ENCODE data around the gene HOXA7. TPM values are rescaled to one million over a fixed set of nuclear protein-coding genes. Genes with fewer than 3 reads are reported as not detected.

The HOXA7 gene
- total RNA-seq, 2 experiments from 2014 or later, result not detected

- CTCF ChIA-PET, result interaction anchor here (0.5 to 1.2 kb wide), 4 partner anchors 13 to 92 kb away, joined by 3 to 4 read pairs (median 3); no protein-coding TSS in a partner anchor
Observed at GRCh38 chr7:27116962-27117886, 39.3 kb downstream of the HOXA7 start.

GRCh38 chr7:27116031-27116961 lies 40.2 kb downstream of the HOXA7 start:
- intact Hi-C loops (cut with micrococcal nuclease), result no loop called here
- H3K27me3 Mint-ChIP-seq (ENCODE audit: low read depth), result peaks cover 2% of the 10 kb centered on the region

More at GRCh38 chr7:27116962-27117886, 39.3 kb downstream of the HOXA7 start:
- no peaks in the 10 kb centered on the region for H3K36me3 Mint-ChIP-seq (ENCODE audit: low read depth)
- no peaks in the 10 kb centered on the region for H3K4me1 Mint-ChIP-seq (ENCODE audit: low read depth)
- H3K4me3 Mint-ChIP-seq, result no peak overlapping the region
- H3K27ac Mint-ChIP-seq, result no peak overlapping the region
- H3K27me3 Mint-ChIP-seq (ENCODE audit: low read depth), result peaks cover 2% of the 10 kb centered on the region
- no peak for DNase-seq
- H3K9me3 Mint-ChIP-seq, result no peaks in the 10 kb centered on the region
- intact Hi-C loops (cut with micrococcal nuclease), result no loop called here

GRCh38 chr7:27115221-27116026 lies 41.1 kb downstream of the HOXA7 start:
- no peak for DNase-seq
- H3K27ac Mint-ChIP-seq, result no peak overlapping the region
- no peaks in the 10 kb centered on the region for H3K9me3 Mint-ChIP-seq
- CTCF ChIA-PET, result no interaction called here
- H3K36me3 Mint-ChIP-seq (ENCODE audit: low read depth), result no peaks in the 10 kb centered on the region
- peaks cover 2% of the 10 kb centered on the region for H3K27me3 Mint-ChIP-seq (ENCODE audit: low read depth)
- H3K4me3 Mint-ChIP-seq, result no peak overlapping the region
- intact Hi-C loops (cut with micrococcal nuclease), result no loop called here
- no peaks in the 10 kb centered on the region for H3K4me1 Mint-ChIP-seq (ENCODE audit: low read depth)

More at GRCh38 chr7:27116031-27116961, 40.2 kb downstream of the HOXA7 start:
- no peaks in the 10 kb centered on the region for H3K36me3 Mint-ChIP-seq (ENCODE audit: low read depth)
- no peak overlapping the region for H3K4me3 Mint-ChIP-seq
- no peak overlapping the region for H3K27ac Mint-ChIP-seq
- CTCF ChIA-PET, result interaction anchor here (0.9 to 1.1 kb wide), 2 partner anchors 12 to 63 kb away, joined by 3 read pairs; no protein-coding TSS in a partner anchor
- no peaks in the 10 kb centered on the region for H3K4me1 Mint-ChIP-seq (ENCODE audit: low read depth)
- no peak for DNase-seq
- H3K9me3 Mint-ChIP-seq, result no peaks in the 10 kb centered on the region

- CTCF ChIA-PET, result no interaction called here
- DNase-seq, result no peak
- Mint-ChIP-seq H3K36me3 (ENCODE audit: low read depth) (no peaks in the 10 kb centered on the region), H3K4me1 (ENCODE audit: low read depth) (no peaks in the 10 kb centered on the region), H3K27me3 (ENCODE audit: low read depth) (peaks cover 3% of the 10 kb centered on the region), H3K4me3 (no peak overlapping the region), H3K27ac (no peak overlapping the region), H3K9me3 (no peaks in the 10 kb centered on the region)
- intact Hi-C loops (cut with micrococcal nuclease), result no loop called here
Observed at GRCh38 chr7:27114881-27115220, 41.6 kb downstream of the HOXA7 start.

DNA sequence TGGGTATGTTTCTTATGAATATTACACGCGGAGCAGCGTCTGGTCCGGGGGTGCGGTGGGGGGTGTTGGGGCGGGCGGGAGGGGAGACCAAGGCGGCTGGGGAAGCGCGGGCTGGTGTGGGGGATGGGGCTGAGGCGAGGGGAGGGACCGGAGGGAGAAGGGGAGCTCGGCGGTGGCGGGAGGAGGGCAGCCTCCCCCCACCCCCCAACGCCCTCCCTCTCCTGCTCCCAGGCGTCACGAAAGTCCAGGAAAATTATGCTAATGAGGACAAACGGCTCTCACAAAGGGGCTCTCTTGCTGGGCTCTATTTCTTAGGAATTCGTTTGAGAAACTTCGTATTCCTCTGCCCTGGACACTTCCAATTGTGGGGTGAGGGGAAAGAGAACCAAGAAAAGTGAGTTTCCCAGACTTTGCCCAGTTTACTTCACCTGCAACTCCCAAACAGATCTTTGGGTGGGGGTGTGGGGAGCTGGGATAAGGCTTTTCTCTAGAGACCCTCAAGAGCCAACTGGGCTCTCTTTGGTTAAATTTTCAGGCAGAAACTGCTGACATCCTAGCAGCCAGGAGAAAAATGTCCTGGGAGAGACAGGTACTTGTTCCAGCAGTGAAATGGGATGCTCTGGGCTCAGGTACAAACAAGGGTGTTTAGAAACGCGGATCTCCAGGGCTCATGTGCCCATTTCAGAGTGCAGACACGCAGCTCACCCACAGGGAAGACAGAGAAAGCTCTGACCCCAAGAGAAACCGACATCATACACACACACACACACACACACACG lies 42.3 kb downstream of the HOXA7 start:
- intact Hi-C loops (cut with micrococcal nuclease), result no loop called here
- no peak for DNase-seq
- Mint-ChIP-seq H3K36me3 (ENCODE audit: low read depth) (no peaks in the 10 kb centered on the region), H3K27me3 (ENCODE audit: low read depth) (peaks cover 5% of the 10 kb centered on the region), H3K4me1 (ENCODE audit: low read depth) (no peaks in the 10 kb centered on the region), H3K9me3 (no peaks in the 10 kb centered on the region), H3K4me3 (no peak overlapping the region), H3K27ac (no peak overlapping the region)
- CTCF ChIA-PET, result no interaction called here

DNA sequence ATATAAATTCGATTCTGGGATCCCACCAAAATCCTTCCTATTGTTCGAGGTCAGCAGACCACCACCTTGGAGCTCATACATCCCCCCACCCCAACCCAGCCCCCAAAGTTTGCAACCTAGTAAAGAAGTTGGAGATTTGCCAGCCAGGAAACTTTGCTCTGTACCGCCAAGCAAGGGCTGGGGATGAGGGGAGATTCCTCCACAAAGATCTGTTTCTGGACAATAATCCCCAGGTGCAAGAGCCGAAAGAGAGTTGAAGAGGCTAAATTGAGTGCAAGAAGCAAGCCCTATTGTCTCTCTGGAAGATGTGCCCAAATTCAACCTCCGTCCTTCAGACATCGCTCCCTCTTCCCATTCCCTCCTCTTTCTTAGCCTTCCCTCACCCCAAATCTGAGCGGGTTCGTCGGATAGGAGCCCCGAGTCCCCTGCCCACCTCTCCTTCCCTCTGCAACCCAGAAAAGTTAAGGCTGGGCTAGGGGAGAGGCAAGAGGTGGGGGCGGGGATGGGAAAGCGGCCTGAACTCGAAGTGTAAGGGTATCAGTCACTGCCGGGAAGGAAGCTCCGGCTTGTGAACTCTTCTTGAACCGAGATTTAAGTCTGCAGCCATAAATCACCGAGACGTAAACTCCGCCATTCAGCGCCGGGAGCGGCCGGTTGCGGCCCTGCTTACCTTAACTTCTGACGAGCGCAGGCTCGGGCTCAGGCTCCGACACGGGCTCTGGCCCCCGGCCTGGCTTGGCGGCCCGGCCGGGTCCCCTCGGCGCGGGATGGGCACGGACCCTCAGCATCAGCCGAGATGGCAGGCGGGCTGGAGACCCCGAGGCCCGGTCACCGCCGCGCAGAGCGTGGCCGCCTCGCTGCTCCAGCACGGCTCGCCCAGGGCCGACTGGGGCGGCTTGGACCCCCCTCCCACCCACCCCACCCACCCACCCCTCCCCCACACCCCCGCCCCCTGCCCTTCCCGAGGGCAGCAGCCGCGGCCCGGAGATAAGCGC lies 43.2 kb downstream of the HOXA7 start:
- no peak for DNase-seq
- intact Hi-C loops (cut with micrococcal nuclease), result no loop called here
- Mint-ChIP-seq H3K27me3 (ENCODE audit: low read depth) (peaks cover 5% of the 10 kb centered on the region), H3K4me3 (no peak overlapping the region), H3K27ac (no peak overlapping the region), H3K36me3 (ENCODE audit: low read depth) (no peaks in the 10 kb centered on the region), H3K4me1 (ENCODE audit: low read depth) (no peaks in the 10 kb centered on the region), H3K9me3 (no peaks in the 10 kb centered on the region)
- CTCF ChIA-PET, result no interaction called here

- no peak overlapping the region for H3K27ac Mint-ChIP-seq
Observed at GRCh38 chr7:27112361-27112760, 44.1 kb downstream of the HOXA7 start.

GRCh38 chr7:27111751-27112277 lies 44.7 kb downstream of the HOXA7 start:
- no peaks in the 10 kb centered on the region for H3K9me3 Mint-ChIP-seq
- no peak overlapping the region for H3K27ac Mint-ChIP-seq
- intact Hi-C loops (cut with micrococcal nuclease), result no loop called here
- DNase-seq, result no peak
- peaks cover 5% of the 10 kb centered on the region for H3K27me3 Mint-ChIP-seq (ENCODE audit: low read depth)
- no peaks in the 10 kb centered on the region for H3K4me1 Mint-ChIP-seq (ENCODE audit: low read depth)
- CTCF ChIA-PET, result no interaction called here
- no peak overlapping the region for H3K4me3 Mint-ChIP-seq
- peaks cover 1% of the 10 kb centered on the region for H3K36me3 Mint-ChIP-seq (ENCODE audit: low read depth)

More at GRCh38 chr7:27112361-27112760, 44.1 kb downstream of the HOXA7 start:
- DNase-seq, result no peak
- Mint-ChIP-seq H3K36me3 (ENCODE audit: low read depth) (peaks cover 1% of the 10 kb centered on the region), H3K27me3 (ENCODE audit: low read depth) (peaks cover 5% of the 10 kb centered on the region), H3K4me1 (ENCODE audit: low read depth) (no peaks in the 10 kb centered on the region), H3K9me3 (no peaks in the 10 kb centered on the region), H3K4me3 (no peak overlapping the region)
- intact Hi-C loops (cut with micrococcal nuclease), result no loop called here
- CTCF ChIA-PET, result no interaction called here

GRCh38 chr7:27111042-27111750 lies 45.3 kb downstream of the HOXA7 start:
- Mint-ChIP-seq H3K27me3 (ENCODE audit: low read depth) (peaks cover 5% of the 10 kb centered on the region), H3K4me1 (ENCODE audit: low read depth) (no peaks in the 10 kb centered on the region)
- CTCF ChIA-PET, result no interaction called here

More at GRCh38 chr7:27111042-27111750, 45.3 kb downstream of the HOXA7 start:
- H3K36me3 Mint-ChIP-seq (ENCODE audit: low read depth), result peaks cover 1% of the 10 kb centered on the region
- no peak overlapping the region for H3K27ac Mint-ChIP-seq
- no peaks in the 10 kb centered on the region for H3K9me3 Mint-ChIP-seq
- H3K4me3 Mint-ChIP-seq, result no peak overlapping the region
- intact Hi-C loops (cut with micrococcal nuclease), result no loop called here
- DNase-seq, result no peak

All from activated naive CD4-positive, alpha-beta T cell treated with anti-CD3 and anti-CD28 coated beads for 36 hours (primary cell).